HUES64 (cell line): ENCODE data around the gene FREY1.

Source experiments
- H3K27ac ChIP-seq: 2 replicates; pipeline ENCODE4 v1.7.0; 2013; ENCODE audit warnings: low read depth, low read length, inconsistent platforms
- H3K27me3 ChIP-seq: 2 replicates; pipeline ENCODE4 v1.6.1; 2013; ENCODE audit warnings: mild to moderate bottlenecking, low read length; ENCODE audit not compliant: insufficient read depth
- H3K36me3 ChIP-seq: 2 replicates; pipeline ENCODE4 v1.6.1; 2013; ENCODE audit warnings: mild to moderate bottlenecking, low read length; ENCODE audit not compliant: insufficient read depth
- H3K4me1 ChIP-seq: 2 replicates; pipeline ENCODE4 v1.6.1; 2013; ENCODE audit warnings: mild to moderate bottlenecking, low read length, moderate library complexity; ENCODE audit not compliant: insufficient read depth
- H3K4me3 ChIP-seq: 2 replicates; pipeline ENCODE4 v1.5.1; 2013; ENCODE audit warnings: mild to moderate bottlenecking, low read length, moderate library complexity
- H3K9ac ChIP-seq: 2 replicates; pipeline ENCODE4 v1.6.1; 2013; ENCODE audit warnings: mild to moderate bottlenecking, low read depth, low read length
- H3K9me3 ChIP-seq: 2 replicates; pipeline ENCODE4 v1.6.1; 2013; ENCODE audit warnings: low read depth, low read length; ENCODE audit not compliant: insufficient read depth
- WGBS: fragments of 150-250, 120-280 bp; methylation state at CpG from one replicate; pipeline ENCODE4 v1.1.7; 2013; ENCODE audit warnings: missing lambda C conversion rate; 5-methylcytosine and 5-hydroxymethylcytosine counted together

FREY1 gene

GRCh38 chr11:45877845-45878244, 29.2 kb downstream of the FREY1 start:
- peaks cover 22% of the 10 kb centered on the region for H3K4me1 ChIP-seq
- no peak overlapping the region for H3K9ac ChIP-seq
- H3K27ac ChIP-seq: no peak overlapping the region
- WGBS: 95% methylated on average over 3 of the region's 3 CpGs
- peaks cover 14% of the 10 kb centered on the region for H3K36me3 ChIP-seq
- H3K9me3 ChIP-seq: no peaks in the 10 kb centered on the region
- no peak overlapping the region for H3K4me3 ChIP-seq
- no peaks in the 10 kb centered on the region for H3K27me3 ChIP-seq

GRCh38 chr11:45877221-45877620, 29.9 kb downstream of the FREY1 start:
- peaks cover 14% of the 10 kb centered on the region for H3K36me3 ChIP-seq
- peaks cover 23% of the 10 kb centered on the region for H3K4me1 ChIP-seq
- H3K27me3 ChIP-seq: no peaks in the 10 kb centered on the region
- no peaks in the 10 kb centered on the region for H3K9me3 ChIP-seq
- no peak overlapping the region for H3K9ac ChIP-seq
- no peak overlapping the region for H3K4me3 ChIP-seq
- no peak overlapping the region for H3K27ac ChIP-seq
- 96% methylated on average over 8 of the region's 8 CpGs for WGBS

GRCh38 chr11:45876401-45876800, 30.7 kb downstream of the FREY1 start:
- H3K9ac ChIP-seq: no peak overlapping the region
- no peaks in the 10 kb centered on the region for H3K27me3 ChIP-seq
- no peaks in the 10 kb centered on the region for H3K9me3 ChIP-seq
- H3K4me1 ChIP-seq: peaks cover 23% of the 10 kb centered on the region
- no peak overlapping the region for H3K27ac ChIP-seq
- WGBS: 53% methylated on average over 6 of the region's 6 CpGs
- peaks cover 20% of the 10 kb centered on the region for H3K36me3 ChIP-seq
- H3K4me3 ChIP-seq: no peak overlapping the region

- no peak overlapping the region for H3K27ac ChIP-seq
These were observed 34.3 kb downstream of the FREY1 start for GRCh38 chr11:45872651-45873356.

GRCh38 chr11:45871638-45872037, 35.4 kb downstream of the FREY1 start:
- Histone ChIP-seq H3K9me3 (no peaks in the 10 kb centered on the region), H3K4me1 (peaks cover 18% of the 10 kb centered on the region), H3K27me3 (no peaks in the 10 kb centered on the region), H3K27ac (no peak overlapping the region), H3K36me3 (peaks cover 54% of the 10 kb centered on the region), H3K9ac (no peak overlapping the region), H3K4me3 (no peak overlapping the region)
- 95% methylated on average over 2 of the region's 2 CpGs for WGBS

More at GRCh38 chr11:45872651-45873356, 34.3 kb downstream of the FREY1 start:
- Histone ChIP-seq H3K36me3 (peaks cover 44% of the 10 kb centered on the region), H3K9ac (no peak overlapping the region), H3K4me1 (peaks cover 23% of the 10 kb centered on the region), H3K27me3 (no peaks in the 10 kb centered on the region), H3K9me3 (no peaks in the 10 kb centered on the region), H3K4me3 (no peak overlapping the region)
- 34% methylated on average over 9 of the region's 9 CpGs for WGBS

- no peak overlapping the region for H3K4me3 ChIP-seq
- H3K36me3 ChIP-seq: peaks cover 54% of the 10 kb centered on the region
These were observed 36.4 kb downstream of the FREY1 start for GRCh38 chr11:45870706-45871105.

GRCh38 chr11:45869551-45869950, 37.5 kb downstream of the FREY1 start:
- Histone ChIP-seq H3K4me3 (no peak overlapping the region), H3K9ac (no peak overlapping the region), H3K36me3 (peaks cover 54% of the 10 kb centered on the region), H3K9me3 (no peaks in the 10 kb centered on the region), H3K27ac (no peak overlapping the region), H3K4me1 (peaks cover 6% of the 10 kb centered on the region; the same call in 1 of the 2 replicates), H3K27me3 (no peaks in the 10 kb centered on the region)
- WGBS: 91% methylated on average over 12 of the region's 12 CpGs

More at GRCh38 chr11:45870706-45871105, 36.4 kb downstream of the FREY1 start:
- WGBS: 92% methylated on average over 4 of the region's 4 CpGs
- Histone ChIP-seq H3K4me1 (peaks cover 8% of the 10 kb centered on the region; the same call in 1 of the 2 replicates), H3K9me3 (no peaks in the 10 kb centered on the region), H3K9ac (no peak overlapping the region), H3K27ac (no peak overlapping the region), H3K27me3 (no peaks in the 10 kb centered on the region)

- Histone ChIP-seq H3K4me3 (no peak overlapping the region), H3K27ac (no peak overlapping the region), H3K9ac (no peak overlapping the region), H3K27me3 (no peaks in the 10 kb centered on the region), H3K9me3 (no peaks in the 10 kb centered on the region), H3K36me3 (peaks cover 57% of the 10 kb centered on the region), H3K4me1 (no peaks in the 10 kb centered on the region)
These were observed 43.0 kb downstream of the FREY1 start for GRCh38 chr11:45864041-45864440.

GRCh38 chr11:45860764-45861510, 46.1 kb downstream of the FREY1 start:
- peaks cover 9% of the 10 kb centered on the region; the same call in 1 of the 2 replicates for H3K4me1 ChIP-seq
- peaks cover 47% of the 10 kb centered on the region for H3K36me3 ChIP-seq
- WGBS: 93% methylated on average over 10 of the region's 10 CpGs
- no peak overlapping the region for H3K27ac ChIP-seq
- no peaks in the 10 kb centered on the region for H3K9me3 ChIP-seq
- H3K27me3 ChIP-seq: no peaks in the 10 kb centered on the region
- no peak overlapping the region for H3K9ac ChIP-seq
- no peak overlapping the region for H3K4me3 ChIP-seq

- WGBS: 97% methylated on average over 5 of the region's 5 CpGs
- no peaks in the 10 kb centered on the region for H3K9me3 ChIP-seq
- H3K4me1 ChIP-seq: peaks cover 10% of the 10 kb centered on the region; the same call in 1 of the 2 replicates
- H3K4me3 ChIP-seq: no peak overlapping the region
- no peaks in the 10 kb centered on the region for H3K27me3 ChIP-seq
- H3K9ac ChIP-seq: no peak overlapping the region
- H3K27ac ChIP-seq: no peak overlapping the region
- H3K36me3 ChIP-seq: peaks cover 47% of the 10 kb centered on the region
These were observed 46.7 kb downstream of the FREY1 start for GRCh38 chr11:45860348-45860747.

GRCh38 chr11:45859661-45860140, 47.4 kb downstream of the FREY1 start:
- peaks cover 16% of the 10 kb centered on the region for H3K4me1 ChIP-seq
- H3K36me3 ChIP-seq: peaks cover 47% of the 10 kb centered on the region
- no peak overlapping the region for H3K4me3 ChIP-seq
- no peak overlapping the region for H3K27ac ChIP-seq
- no peak overlapping the region for H3K9ac ChIP-seq
- WGBS: 41% methylated on average over 12 of the region's 12 CpGs
- H3K27me3 ChIP-seq: no peaks in the 10 kb centered on the region
- no peaks in the 10 kb centered on the region for H3K9me3 ChIP-seq
